Measurements from ENCODE around the gene PLAC9.

PLAC9 gene

DNA sequence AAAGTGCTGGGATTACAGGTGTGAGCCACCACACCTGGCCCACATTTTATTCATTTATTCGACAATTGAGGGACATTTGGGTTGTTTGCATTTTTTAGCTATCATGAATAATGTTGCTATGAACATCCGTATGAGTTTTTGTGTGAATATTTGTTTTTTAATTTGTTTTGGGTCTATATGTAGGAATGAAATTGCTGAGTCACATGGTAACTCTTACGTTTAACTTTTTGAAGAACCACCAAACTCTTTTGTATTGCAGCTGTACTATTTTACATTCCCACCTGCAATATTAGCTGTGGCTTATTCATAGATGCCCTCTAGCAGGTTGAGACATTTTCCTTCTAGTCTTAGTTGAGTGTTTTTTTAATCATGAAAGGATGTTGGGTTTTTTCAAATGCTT lies 14.4 kb downstream of the PLAC9 start:
- no peak overlapping the region for H3K27ac Mint-ChIP-seq
- no peak for DNase-seq
- H3K36me3 Mint-ChIP-seq, result peaks cover 30 to 42% of the 10 kb centered on the region in 2 donors
- ATAC-seq (replicated peaks), result no peak
- H3K9me3 Mint-ChIP-seq, result peaks cover 0 to 1% of the 10 kb centered on the region in 2 donors
- peaks cover 1 to 3% of the 10 kb centered on the region in 2 donors for H3K27me3 Mint-ChIP-seq
- peaks cover 13 to 26% of the 10 kb centered on the region in 2 donors for H3K4me1 Mint-ChIP-seq
- H3K4me3 Mint-ChIP-seq, result no peak overlapping the region

DNA sequence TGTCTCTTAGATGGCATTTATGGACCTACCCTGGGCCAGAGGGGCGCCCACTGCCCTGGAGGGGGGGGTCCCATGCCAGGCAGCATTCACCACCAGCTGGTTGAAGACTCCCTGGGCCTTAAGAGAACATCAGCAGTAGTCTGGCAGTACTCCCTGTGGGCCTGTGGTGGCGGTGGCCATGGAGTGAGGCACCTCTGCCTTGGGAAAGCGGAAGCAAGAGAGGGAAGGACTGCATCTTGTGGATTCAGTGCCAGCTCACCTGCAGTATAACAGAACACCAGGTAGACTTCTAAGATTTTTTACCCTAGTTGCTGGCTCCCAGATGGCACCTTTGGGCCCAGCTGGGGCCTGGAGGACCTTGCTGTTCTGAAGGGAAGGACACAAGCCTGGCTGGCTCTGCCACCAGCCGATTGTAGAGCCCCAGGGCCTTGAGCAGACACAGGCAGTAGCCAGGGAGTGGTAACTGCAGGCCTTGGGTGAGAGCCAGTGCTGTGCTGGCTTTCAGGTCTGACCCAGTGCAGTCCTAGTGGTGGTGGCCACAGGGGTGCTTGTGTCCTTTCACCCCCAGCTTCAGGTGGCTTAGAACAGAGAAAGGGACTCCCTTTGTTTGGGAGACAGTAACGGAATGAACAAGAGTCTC lies 15.8 kb downstream of the PLAC9 start:
- peaks cover 40 to 54% of the 10 kb centered on the region in 2 donors for H3K36me3 Mint-ChIP-seq
- H3K9me3 Mint-ChIP-seq, result peaks cover 0 to 1% of the 10 kb centered on the region in 2 donors
- H3K27ac Mint-ChIP-seq, result no peak overlapping the region
- no peak for ATAC-seq (replicated peaks)
- no peak overlapping the region for H3K4me3 Mint-ChIP-seq
- no peak for DNase-seq
- H3K4me1 Mint-ChIP-seq, result peaks cover 14 to 31% of the 10 kb centered on the region in 2 donors
- no peaks in the 10 kb centered on the region for H3K27me3 Mint-ChIP-seq

DNA sequence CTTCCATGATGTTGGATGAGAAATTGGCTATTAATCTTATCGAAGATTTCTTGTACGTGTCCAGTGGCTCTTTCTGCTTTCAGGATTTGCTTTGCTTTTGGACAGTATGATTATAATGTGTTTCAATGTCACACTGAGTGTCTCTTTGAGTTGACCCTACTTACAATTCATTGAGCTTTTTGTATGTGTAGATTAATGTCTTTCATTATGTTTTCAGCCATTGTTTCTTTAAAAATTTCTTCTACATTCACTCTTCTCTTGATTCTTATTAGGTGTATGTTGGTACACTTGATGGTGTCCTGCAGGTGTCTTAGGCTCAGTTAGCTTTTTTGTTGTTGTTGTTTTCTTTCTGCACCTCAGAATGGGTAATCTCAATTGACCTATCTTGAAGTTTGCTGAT lies 16.6 kb downstream of the PLAC9 start:
- ATAC-seq (replicated peaks), result no peak

DNA sequence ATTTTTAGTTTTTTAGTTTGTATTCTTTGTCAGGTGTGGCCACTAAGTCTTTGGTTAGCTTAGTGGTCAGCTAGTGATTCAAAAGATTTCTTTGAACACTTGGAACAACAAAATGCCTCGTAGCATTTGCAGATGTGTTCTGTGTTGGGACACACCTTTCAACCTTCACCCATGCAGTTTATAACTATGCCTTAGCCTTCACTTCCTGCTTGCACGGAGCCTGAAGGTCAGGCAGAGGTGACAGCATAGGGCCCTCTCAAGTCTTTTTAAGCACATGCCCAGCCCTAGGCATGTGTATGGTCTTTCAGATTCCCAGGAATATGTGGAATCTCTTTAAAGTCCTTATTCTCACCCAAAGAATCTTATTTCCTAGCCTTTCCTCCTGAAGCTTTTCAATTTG lies 17.6 kb downstream of the PLAC9 start:
- Mint-ChIP-seq H3K4me3 (no peak overlapping the region), H3K9me3 (peaks cover 0 to 1% of the 10 kb centered on the region in 2 donors), H3K36me3 (peaks cover 53 to 69% of the 10 kb centered on the region in 2 donors), H3K27me3 (no peaks in the 10 kb centered on the region), H3K27ac (no peak overlapping the region), H3K4me1 (peaks cover 4 to 21% of the 10 kb centered on the region in 2 donors)
- ATAC-seq (replicated peaks), result no peak
- no peak for DNase-seq

More for the DNA sequence above, 16.6 kb downstream of the PLAC9 start:
- H3K9me3 Mint-ChIP-seq, result peaks cover 0 to 1% of the 10 kb centered on the region in 2 donors
- no peak for DNase-seq
- H3K27me3 Mint-ChIP-seq, result no peaks in the 10 kb centered on the region
- H3K4me1 Mint-ChIP-seq, result peaks cover 10 to 26% of the 10 kb centered on the region in 2 donors
- H3K4me3 Mint-ChIP-seq, result no peak overlapping the region
- H3K36me3 Mint-ChIP-seq, result peaks cover 45 to 61% of the 10 kb centered on the region in 2 donors
- H3K27ac Mint-ChIP-seq, result peak overlapping the region; percentile 51

DNA sequence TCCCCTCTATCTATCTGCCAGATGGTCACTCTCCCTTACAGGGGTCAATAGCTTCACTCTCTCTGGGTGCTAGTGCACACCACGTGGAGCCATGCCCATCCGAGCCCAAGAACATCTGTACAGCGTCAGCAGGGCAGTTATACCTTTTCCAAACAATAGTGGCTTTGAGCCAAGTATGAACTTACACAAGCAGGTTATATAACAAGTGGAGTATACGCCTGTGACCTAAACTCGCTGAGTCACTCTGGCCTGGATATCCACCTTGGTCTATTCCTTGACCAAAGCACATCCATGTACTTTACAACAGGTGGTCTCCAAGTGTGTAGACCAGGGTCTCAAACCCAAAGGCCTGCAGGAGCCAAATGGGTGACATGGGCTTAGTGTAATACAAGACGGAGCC lies 20.3 kb downstream of the PLAC9 start:
- Mint-ChIP-seq H3K36me3 (peaks cover 71 to 89% of the 10 kb centered on the region in 2 donors), H3K9me3 (peaks cover 0 to 1% of the 10 kb centered on the region in 2 donors), H3K27me3 (no peaks in the 10 kb centered on the region), H3K27ac (peak overlapping the region; percentile 73), H3K4me3 (peak overlapping the region in 1 of 2 donors; percentile 2), H3K4me1 (peaks cover 13 to 27% of the 10 kb centered on the region in 2 donors)
- DNase-seq, result no peak
- ATAC-seq (replicated peaks), result no peak

DNA sequence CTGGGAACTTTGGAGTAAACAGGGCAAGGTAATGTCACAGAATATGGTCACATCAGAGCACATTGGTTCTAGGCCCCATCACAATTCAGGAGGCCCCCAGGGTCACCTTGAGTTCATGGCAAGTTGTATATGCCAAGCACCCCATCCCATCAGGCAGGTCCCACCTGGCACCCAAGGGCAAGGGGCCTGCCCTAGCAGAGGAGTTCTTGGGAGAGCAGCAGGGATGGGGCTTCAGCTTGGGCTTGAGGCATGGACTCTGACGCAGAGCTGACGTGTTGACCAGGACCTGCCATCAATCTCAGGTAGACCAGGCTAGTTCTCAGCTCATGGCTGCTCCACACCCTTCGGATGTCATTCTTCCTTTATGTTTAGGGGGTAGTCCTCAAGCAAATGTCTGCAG lies 20.9 kb downstream of the PLAC9 start:
- Mint-ChIP-seq H3K9me3 (peaks cover 0 to 1% of the 10 kb centered on the region in 2 donors), H3K4me3 (no peak overlapping the region), H3K27ac (peak overlapping the region; percentile 81), H3K4me1 (peaks cover 16 to 26% of the 10 kb centered on the region in 2 donors), H3K27me3 (no peaks in the 10 kb centered on the region), H3K36me3 (peaks cover 73 to 89% of the 10 kb centered on the region in 2 donors)
- no peak for DNase-seq
- ATAC-seq (replicated peaks), result no peak

DNA sequence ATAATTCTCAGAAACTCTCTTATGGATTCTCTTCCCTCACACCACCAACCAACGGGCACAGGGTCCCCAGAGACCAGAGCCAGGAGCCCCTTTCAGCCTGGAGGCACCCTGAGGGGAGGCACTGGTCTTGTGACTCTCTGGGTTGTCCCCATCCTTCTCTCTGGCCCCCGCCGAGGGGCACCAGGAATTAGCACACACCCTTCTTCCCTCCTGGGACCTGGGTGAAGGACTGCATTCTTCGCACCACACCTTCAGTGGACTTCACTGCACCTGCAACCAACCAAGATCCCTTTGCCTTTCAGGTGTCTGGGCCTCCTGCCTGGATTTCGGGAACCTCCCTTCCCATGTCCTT lies 22.1 kb downstream of the PLAC9 start:
- peaks cover 27 to 31% of the 10 kb centered on the region in 2 donors for H3K4me1 Mint-ChIP-seq
- H3K27me3 Mint-ChIP-seq, result no peaks in the 10 kb centered on the region
- no peak for ATAC-seq (replicated peaks)
- H3K36me3 Mint-ChIP-seq, result peaks cover 69 to 89% of the 10 kb centered on the region in 2 donors
- DNase-seq, result no peak
- H3K4me3 Mint-ChIP-seq, result no peak overlapping the region
- H3K9me3 Mint-ChIP-seq, result peaks cover 0 to 1% of the 10 kb centered on the region in 2 donors
- peak overlapping the region; percentile 63 for H3K27ac Mint-ChIP-seq

DNA sequence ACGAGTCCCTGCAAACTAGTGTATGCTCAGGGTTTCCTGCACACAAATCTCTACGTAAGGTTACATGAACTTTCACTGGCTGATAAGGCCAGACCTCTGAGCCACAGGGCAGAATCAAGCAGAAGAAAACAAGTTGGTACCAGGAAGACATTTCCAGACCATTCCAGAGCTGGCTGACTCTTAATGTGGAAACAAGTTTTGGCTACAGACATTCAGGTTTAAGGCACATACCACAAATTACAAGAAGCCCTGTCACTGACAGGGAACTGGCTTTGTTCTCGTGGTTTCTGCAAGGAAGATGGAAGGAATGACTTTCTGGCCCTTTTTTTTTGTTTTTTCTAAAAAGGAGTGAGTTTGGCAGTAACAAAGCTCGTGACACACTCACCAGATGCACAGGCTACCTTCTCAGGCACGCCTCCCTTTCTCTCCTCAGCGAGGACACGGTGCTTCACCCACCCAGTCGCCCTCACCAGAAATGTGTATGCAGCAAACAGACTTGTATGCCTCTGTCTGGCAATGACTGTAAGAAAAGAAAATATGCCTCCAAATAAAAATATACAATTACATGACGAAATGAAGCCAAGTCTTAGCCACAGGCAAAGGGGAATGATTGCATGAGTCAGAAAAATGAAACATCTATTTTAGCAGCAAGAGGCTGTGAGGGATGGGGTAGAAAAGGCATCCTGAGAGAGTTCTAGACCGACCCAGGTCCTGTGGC lies 22.6 kb downstream of the PLAC9 start:
- DNase-seq (no peak), ATAC-seq (replicated peaks) (peak in 1 of 2 donors; percentile 6)
- H3K4me3 Mint-ChIP-seq, result no peak overlapping the region
- no peaks in the 10 kb centered on the region for H3K27me3 Mint-ChIP-seq
- peaks cover 73 to 92% of the 10 kb centered on the region in 2 donors for H3K36me3 Mint-ChIP-seq
- peak overlapping the region; percentile 68 for H3K27ac Mint-ChIP-seq
- H3K4me1 Mint-ChIP-seq, result peaks cover 29 to 33% of the 10 kb centered on the region in 2 donors
- H3K9me3 Mint-ChIP-seq, result peaks cover 0 to 1% of the 10 kb centered on the region in 2 donors

DNA sequence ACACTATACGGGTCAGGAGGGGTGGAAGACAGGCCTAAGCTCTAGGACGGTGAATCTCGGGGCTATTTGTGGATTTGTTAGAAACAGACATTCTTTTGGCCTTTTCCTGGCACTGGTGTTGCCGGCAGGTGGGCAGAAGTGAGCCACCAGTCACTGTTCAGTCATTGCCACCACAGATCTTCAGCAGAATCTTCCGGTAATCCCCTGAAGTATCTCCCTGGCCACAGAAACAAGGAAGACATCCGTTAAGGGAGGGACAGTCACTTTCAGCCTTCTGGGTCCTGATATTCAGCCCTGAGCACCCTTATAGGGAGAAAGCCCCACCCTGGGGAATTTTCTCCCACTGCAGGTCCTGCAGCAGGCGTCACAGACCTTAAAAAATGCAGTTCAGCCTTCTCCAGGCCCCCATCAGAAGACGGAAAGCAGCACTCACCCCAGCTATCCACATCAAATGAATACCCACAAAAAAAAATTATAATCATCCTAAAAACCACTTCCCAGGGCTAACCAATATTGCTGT lies 23.2 kb downstream of the PLAC9 start:
- DNase-seq (no peak), ATAC-seq (replicated peaks) (peak in 1 of 2 donors; percentile 28)
- no peak overlapping the region for H3K4me3 Mint-ChIP-seq
- peaks cover 34 to 37% of the 10 kb centered on the region in 2 donors for H3K4me1 Mint-ChIP-seq
- peak overlapping the region; percentile 68 for H3K27ac Mint-ChIP-seq
- no peaks in the 10 kb centered on the region for H3K27me3 Mint-ChIP-seq
- peaks cover 70 to 92% of the 10 kb centered on the region in 2 donors for H3K36me3 Mint-ChIP-seq
- no peaks in the 10 kb centered on the region for H3K9me3 Mint-ChIP-seq

DNA sequence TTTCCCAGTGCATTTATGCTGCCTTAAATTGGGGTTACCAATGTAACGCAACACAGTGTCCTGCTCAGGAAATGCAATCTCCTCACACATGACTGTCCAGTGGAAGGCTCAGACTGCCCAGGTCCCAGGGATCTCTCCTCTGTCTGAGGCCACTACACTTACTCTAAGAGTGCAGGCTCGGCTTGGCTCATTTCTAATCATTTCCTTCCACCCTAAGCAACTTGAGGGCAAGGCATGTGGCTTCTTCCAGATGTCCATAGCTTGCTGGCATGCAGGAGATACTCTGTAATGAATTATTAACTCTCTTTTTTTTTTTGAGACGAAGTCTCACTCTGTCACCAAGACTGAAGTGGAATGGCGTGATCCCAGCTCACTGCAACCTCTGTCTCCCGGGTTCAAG lies 23.7 kb downstream of the PLAC9 start:
- ATAC-seq (replicated peaks) (no peak), DNase-seq (no peak)
- H3K9me3 Mint-ChIP-seq, result no peaks in the 10 kb centered on the region
- H3K4me3 Mint-ChIP-seq, result no peak overlapping the region
- H3K27me3 Mint-ChIP-seq, result no peaks in the 10 kb centered on the region
- H3K4me1 Mint-ChIP-seq, result peaks cover 36 to 40% of the 10 kb centered on the region in 2 donors
- H3K36me3 Mint-ChIP-seq, result peaks cover 70 to 92% of the 10 kb centered on the region in 2 donors
- peak overlapping the region; percentile 4 for H3K27ac Mint-ChIP-seq

DNA sequence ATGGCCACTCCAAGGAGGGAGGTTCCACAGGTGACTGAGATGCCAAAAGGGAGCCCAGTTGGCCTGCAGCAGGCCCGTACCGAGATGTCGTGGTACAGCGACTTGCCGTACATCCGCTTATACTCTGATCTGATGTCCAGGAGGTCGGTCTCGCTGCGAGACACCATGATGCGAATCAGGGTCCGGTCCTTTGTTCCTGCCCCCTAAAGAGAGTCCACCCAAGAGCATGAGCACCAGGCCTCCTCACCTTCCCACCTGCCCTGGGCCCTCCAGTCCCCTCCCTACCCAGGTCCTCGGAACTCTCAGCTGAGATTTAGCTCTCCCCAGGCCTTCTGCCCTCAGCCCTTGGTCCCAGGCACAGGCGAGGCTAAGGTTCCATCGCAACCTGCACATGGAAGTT lies 25.0 kb downstream of the PLAC9 start:
- Mint-ChIP-seq H3K27ac (peak overlapping the region; percentile 72), H3K36me3 (peaks cover 68 to 91% of the 10 kb centered on the region in 2 donors), H3K27me3 (no peaks in the 10 kb centered on the region), H3K4me3 (no peak overlapping the region), H3K4me1 (peaks cover 36 to 42% of the 10 kb centered on the region in 2 donors), H3K9me3 (no peaks in the 10 kb centered on the region)
- no peak for ATAC-seq (replicated peaks)
- no peak for DNase-seq

DNA sequence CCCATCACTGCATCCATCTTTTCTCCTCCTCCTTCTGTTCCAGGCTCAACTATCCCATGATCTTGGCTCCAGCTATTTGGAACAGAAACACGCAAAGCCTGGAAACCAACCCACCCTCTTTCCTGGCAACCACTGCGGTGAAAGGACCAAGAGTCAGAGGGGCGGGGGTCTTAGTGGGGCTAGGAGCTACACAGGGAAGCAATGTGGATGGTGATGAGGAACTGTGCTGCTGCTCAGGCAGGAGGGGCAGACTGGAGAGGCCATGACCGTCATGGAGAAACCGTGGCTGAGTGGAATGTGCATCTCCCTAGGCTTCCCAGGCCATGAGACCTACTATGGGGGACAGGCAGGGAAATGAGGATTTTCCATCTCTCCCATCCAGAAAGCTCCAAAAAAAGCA lies 25.6 kb downstream of the PLAC9 start:
- no peak for DNase-seq
- peaks cover 36 to 39% of the 10 kb centered on the region in 2 donors for H3K4me1 Mint-ChIP-seq
- H3K27me3 Mint-ChIP-seq, result no peaks in the 10 kb centered on the region
- H3K36me3 Mint-ChIP-seq, result peaks cover 66 to 89% of the 10 kb centered on the region in 2 donors
- no peak for ATAC-seq (replicated peaks)
- no peaks in the 10 kb centered on the region for H3K9me3 Mint-ChIP-seq
- H3K27ac Mint-ChIP-seq, result peak overlapping the region; percentile 72
- H3K4me3 Mint-ChIP-seq, result no peak overlapping the region

DNA sequence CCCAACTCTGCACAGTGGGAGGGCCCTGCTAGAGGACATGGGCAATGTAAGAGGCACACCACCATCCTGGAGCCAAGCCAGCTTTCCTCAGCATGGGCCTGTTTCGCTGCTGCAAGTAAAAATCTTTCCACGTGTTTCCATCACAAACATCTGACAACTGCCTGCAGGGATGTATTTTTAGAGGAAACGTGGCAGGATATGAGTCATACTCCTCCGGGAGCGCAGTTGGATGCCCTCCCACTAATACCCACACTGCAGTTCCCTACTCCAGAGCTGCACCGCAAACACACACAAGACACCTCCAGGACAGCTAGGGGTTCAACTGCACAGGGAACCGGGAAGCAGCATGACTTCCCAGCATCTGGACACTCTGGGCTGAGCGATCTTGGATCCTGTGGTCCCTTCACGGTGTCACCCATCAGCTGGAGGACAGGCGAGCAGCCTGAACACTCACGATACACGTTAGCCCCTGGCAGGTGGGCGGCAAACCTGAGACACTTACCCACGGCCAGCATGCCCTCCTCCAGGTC lies 26.1 kb downstream of the PLAC9 start:
- Mint-ChIP-seq H3K4me3 (no peak overlapping the region), H3K27ac (peak overlapping the region; percentile 72), H3K36me3 (peaks cover 66 to 89% of the 10 kb centered on the region in 2 donors), H3K9me3 (no peaks in the 10 kb centered on the region), H3K27me3 (no peaks in the 10 kb centered on the region), H3K4me1 (peaks cover 34 to 39% of the 10 kb centered on the region in 2 donors)
- DNase-seq (no peak), ATAC-seq (replicated peaks) (peak in 1 of 2 donors; percentile 65)

DNA sequence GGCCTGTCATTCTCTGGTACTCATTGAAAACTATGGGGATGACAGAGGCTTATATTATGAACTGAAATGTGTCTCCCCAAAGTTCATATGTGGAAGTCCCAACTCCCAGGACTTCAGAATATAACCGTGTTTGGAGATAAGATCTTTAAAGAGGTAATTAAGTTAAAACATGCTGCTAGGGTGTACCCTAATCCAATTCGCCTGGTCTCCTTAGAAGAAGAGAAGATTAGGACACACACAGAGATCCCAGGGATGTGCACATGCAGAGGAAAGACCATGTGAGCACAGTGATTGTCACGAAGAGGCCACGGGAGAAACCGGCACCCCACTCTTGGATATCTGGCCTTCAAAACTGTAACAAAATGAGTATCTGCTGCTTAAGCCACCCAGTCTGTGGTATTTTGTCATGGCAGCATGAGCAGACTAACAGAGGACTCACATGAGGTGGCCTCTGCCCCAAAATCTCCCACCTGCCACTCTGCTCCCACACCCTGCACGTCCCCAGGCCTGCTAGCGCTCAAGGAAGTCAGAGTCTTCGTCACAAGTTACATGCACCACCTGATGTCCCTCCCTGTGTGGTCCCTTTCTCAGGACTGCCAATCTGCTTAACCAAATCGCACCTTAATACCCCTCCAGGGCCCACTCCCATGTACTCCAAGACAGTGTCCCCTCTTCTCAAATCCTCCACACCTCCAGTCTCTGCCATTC lies 26.8 kb downstream of the PLAC9 start:
- peak overlapping the region; percentile 72 for H3K27ac Mint-ChIP-seq

More for the DNA sequence above, 26.8 kb downstream of the PLAC9 start:
- Mint-ChIP-seq H3K36me3 (peaks cover 67 to 93% of the 10 kb centered on the region in 2 donors), H3K9me3 (no peaks in the 10 kb centered on the region), H3K4me1 (peaks cover 36 to 39% of the 10 kb centered on the region in 2 donors), H3K27me3 (no peaks in the 10 kb centered on the region), H3K4me3 (no peak overlapping the region)
- DNase-seq, result no peak
- ATAC-seq (replicated peaks), result peak in 1 of 2 donors; percentile 7
